PC-3 (cell line): ENCODE results near the gene VASN. TPM values are rescaled to one million over a fixed set of nuclear protein-coding genes. Genes with fewer than 3 reads are reported as not detected.

Experiments used
- ATAC-seq: fragments of 200-7000 bp; cut with Tn5 transposase; 2 replicates; pipeline ENCODE4 v1.9.1; 2020; ENCODE audit warnings: mild to moderate bottlenecking, moderate library complexity
- BruUV-seq: library from RNA; stranded (reverse); fragments of 400-500 nt; replicated peaks from 2 replicates; lab custom pipeline; 2021; lab: Mats Ljungman, UMichigan
- CTCF ChIA-PET: fragments of 300-600 bp; sonication (Branson Sonifier 250); formaldehyde crosslinking; loops from one replicate; lab custom pipeline; 2022; ENCODE audit warnings: antibody characterized with exemption; lab: Charles Lee
- POLR2A ChIA-PET: fragments of 300-600 bp; sonication (Branson Sonifier 250); formaldehyde crosslinking; loops from one replicate; lab custom pipeline; 2022; ENCODE audit warnings: antibody characterized with exemption; ENCODE audit not compliant: unreplicated experiment; lab: Charles Lee
- DNase-seq: peaks from one replicate; pipeline ENCODE4 v3.0.0-alpha.2; 2015
- H2AFZ ChIP-seq: fragments of 300-600 bp; sonication (generic); 2 replicates; pipeline ENCODE4 v1.6.0; 2016; ENCODE audit warnings: antibody characterized with exemption, low read length
- H3F3A ChIP-seq: fragments of 300-600 bp; sonication (generic); one replicate; pipeline ENCODE4 v1.6.0; 2017; ENCODE audit warnings: antibody characterized with exemption, low read length, control low read depth, mild to moderate bottlenecking; ENCODE audit not compliant: unreplicated experiment
- H3K27ac ChIP-seq: fragments of 300-600 bp; sonication (generic); 2 replicates; pipeline ENCODE4 v1.5.1; 2016; ENCODE audit warnings: mild to moderate bottlenecking, low read length
- H3K27me3 ChIP-seq: fragments of 300-600 bp; sonication (generic); 2 replicates; pipeline ENCODE4 v1.6.1; 2016; ENCODE audit warnings: low read length, mixed read lengths
- H3K36me3 ChIP-seq: fragments of 300-600 bp; sonication (generic); 2 replicates; pipeline ENCODE4 v1.6.1; 2016; ENCODE audit warnings: low read depth, mixed run types, low read length, mixed read lengths
- H3K4me1 ChIP-seq: fragments of 300-600 bp; sonication (generic); 2 replicates; pipeline ENCODE4 v1.5.1; 2016; ENCODE audit warnings: low read length; ENCODE audit not compliant: insufficient read depth
- H3K4me2 ChIP-seq: fragments of 300-600 bp; sonication (generic); 2 replicates; pipeline ENCODE4 v1.6.0; 2016; ENCODE audit warnings: low read length
- H3K4me3 ChIP-seq: fragments of 300-600 bp; sonication (generic); 2 replicates; pipeline ENCODE4 v1.5.1; 2016; ENCODE audit warnings: mild to moderate bottlenecking, low read length, mixed read lengths
- H3K79me2 ChIP-seq: fragments of 300-600 bp; sonication (generic); 2 replicates; pipeline ENCODE4 v1.6.1; 2017; ENCODE audit warnings: low read length, mixed read lengths
- H3K9ac ChIP-seq: fragments of 300-600 bp; sonication (generic); 2 replicates; pipeline ENCODE4 v1.6.0; 2016; ENCODE audit warnings: mild to moderate bottlenecking, low read length
- H3K9me2 ChIP-seq: fragments of 300-600 bp; sonication (generic); replicated peaks from 2 replicates; pipeline ENCODE4 v1.6.1; 2016; ENCODE audit warnings: mixed run types, low read length, mixed read lengths
- H3K9me3 ChIP-seq: fragments of 300-600 bp; sonication (generic); 2 replicates; pipeline ENCODE4 v1.6.1; 2016; ENCODE audit warnings: low read length, mixed read lengths
- H4K20me1 ChIP-seq: fragments of 300-600 bp; sonication (generic); 2 replicates; pipeline ENCODE4 v1.6.1; 2016; ENCODE audit warnings: low read length, mixed read lengths
- CTCF ChIP-seq: fragments of 300-600 bp; sonication (generic); conservative IDR thresholded peaks from 2 replicates; pipeline ENCODE4 v1.5.1; 2017; ENCODE audit warnings: antibody characterized with exemption, low read depth, mild to moderate bottlenecking, low read length
- EZH2 ChIP-seq: fragments of 300-600 bp; sonication (generic); IDR thresholded peaks from one replicate; pipeline ENCODE4 v1.6.1; 2017; ENCODE audit warnings: antibody characterized with exemption, mild to moderate bottlenecking, low read length; ENCODE audit not compliant: unreplicated experiment
- EZH2phosphoT487 ChIP-seq: fragments of 300-600 bp; sonication (generic); IDR thresholded peaks from 2 replicates; pipeline ENCODE4 v1.6.1; 2018; ENCODE audit warnings: mild to moderate bottlenecking, antibody characterized with exemption, low read length, borderline replicate concordance
- intact Hi-C: fragments of 100-400 bp; cut with micrococcal nuclease; formaldehyde crosslinking; loops from 2 replicates; pipeline ENCODE4 v1.9.0; 2023
- total RNA-seq: library from RNA; depleted of rRNA; stranded (reverse); fragments of >200 nt; gene quantifications from 2 replicates; pipeline ENCODE4 v1.2.3, GENCODE V29; 2014

VASN gene
- total RNA-seq, 1 experiment from 2014 or later, result 12.2 TPM

- ChIA-PET CTCF (no interaction called here), POLR2A (no interaction called here)
- DNase-seq, result no peak
- no peak overlapping the region for H3K4me2 ChIP-seq
- no TSS peak for BruUV-seq
- H3K9me3 ChIP-seq, result no peaks in the 10 kb centered on the region
- no peak overlapping the region for H3K9ac ChIP-seq
- H3K36me3 ChIP-seq, result no peaks in the 10 kb centered on the region
- peaks cover 4% of the 10 kb centered on the region; the same call in 1 of the 2 replicates for H4K20me1 ChIP-seq
- ATAC-seq, result no peak
- H3F3A ChIP-seq, result no peaks in the 10 kb centered on the region
- H2AFZ ChIP-seq, result no peak overlapping the region
- no peaks in the 10 kb centered on the region for H3K79me2 ChIP-seq
- H3K27ac ChIP-seq, result no peak overlapping the region
- H3K4me3 ChIP-seq, result no peak overlapping the region
- H3K4me1 ChIP-seq, result peaks cover 5% of the 10 kb centered on the region
- TF ChIP-seq EZH2phosphoT487 (no peak), CTCF (no peak), EZH2 (no peak)
- H3K9me2 ChIP-seq, result no peaks in the 10 kb centered on the region
- H3K27me3 ChIP-seq, result no peaks in the 10 kb centered on the region
- intact Hi-C loops, result no loop called here
These were observed 33.5 kb downstream of the VASN start for GRCh38 chr16:4404967-4405696.

GRCh38 chr16:4407543-4408322 lies 36.1 kb downstream of the VASN start:
- Histone ChIP-seq H3K4me1 (peaks cover 19% of the 10 kb centered on the region), H3K9me3 (no peaks in the 10 kb centered on the region), H3K27me3 (no peaks in the 10 kb centered on the region), H3K4me3 (no peak overlapping the region), H3K79me2 (no peaks in the 10 kb centered on the region), H3K4me2 (no peak overlapping the region), H4K20me1 (peaks cover 14% of the 10 kb centered on the region; the same call in 1 of the 2 replicates), H3K36me3 (no peaks in the 10 kb centered on the region), H3K9me2 (no peaks in the 10 kb centered on the region), H3F3A (no peaks in the 10 kb centered on the region), H2AFZ (no peak overlapping the region), H3K27ac (no peak overlapping the region), H3K9ac (no peak overlapping the region)
- no peak for TF ChIP-seq CTCF
- no peak for TF ChIP-seq EZH2phosphoT487
- no peak for TF ChIP-seq EZH2
- no TSS peak for BruUV-seq
- CTCF ChIA-PET, result no interaction called here
- POLR2A ChIA-PET, result no interaction called here
- ATAC-seq (peak; percentile 17), DNase-seq (peak; percentile 44)
- intact Hi-C loops, result no loop called here

GRCh38 chr16:4408323-4408690 lies 36.7 kb downstream of the VASN start:
- Histone ChIP-seq H2AFZ (no peak overlapping the region), H3K27ac (no peak overlapping the region), H3K9ac (no peak overlapping the region), H3K27me3 (no peaks in the 10 kb centered on the region), H3F3A (no peaks in the 10 kb centered on the region), H3K36me3 (no peaks in the 10 kb centered on the region), H4K20me1 (peaks cover 14% of the 10 kb centered on the region; the same call in 1 of the 2 replicates), H3K79me2 (no peaks in the 10 kb centered on the region), H3K9me2 (no peaks in the 10 kb centered on the region), H3K4me3 (no peak overlapping the region), H3K4me1 (peaks cover 19% of the 10 kb centered on the region), H3K9me3 (no peaks in the 10 kb centered on the region), H3K4me2 (no peak overlapping the region)
- TF ChIP-seq EZH2phosphoT487, result no peak
- no peak for TF ChIP-seq EZH2
- TF ChIP-seq CTCF, result no peak
- CTCF ChIA-PET, result no interaction called here
- ATAC-seq (peak; percentile 34; the same call in 1 of the 2 replicates), DNase-seq (no peak)
- POLR2A ChIA-PET, result no interaction called here
- intact Hi-C loops, result no loop called here
- no TSS peak for BruUV-seq
